ENCODE data around the gene USP32. TPM values are rescaled to one million over a fixed set of nuclear protein-coding genes. Genes with fewer than 3 reads are reported as not detected.
"Not testable (repeated sequence)": the region's sequence is repeated elsewhere in the genome, so short reads cannot be mapped to it uniquely, and the experiment has no call there.

The USP32 gene
- polyA plus RNA-seq, 1 donor (not counting 4 experiments of a cell fraction or from before 2014, with no cell fraction given): 37.6 TPM

- H3K9me3 ChIP-seq (ENCODE audit: control insufficient read depth, low read depth, low read length); H3K4me3 ChIP-seq (ENCODE audit: control insufficient read depth in 2 of 3, extremely low read depth in 1 of 3, insufficient read depth in 2 of 3, low read depth in 1 of 3, low read length in 3 of 3); H2AFZ ChIP-seq (ENCODE audit: control insufficient read depth, low read length); H3K27ac ChIP-seq (ENCODE audit: control insufficient read depth, insufficient read depth, low read length); FAIRE-seq; H3K4me2 ChIP-seq (ENCODE audit: control insufficient read depth, extremely low read depth, insufficient read depth, low read depth, low read length); DNase-seq (ENCODE audit: low read depth, low spot score); H3K9me1 ChIP-seq (ENCODE audit: control insufficient read depth, extremely low read depth, insufficient read depth, low read length); dilution Hi-C loops (cut with MboI; ENCODE audit: extremely low pct_ligation_motif_present, low sequenced_read_pairs); H3K9ac ChIP-seq (ENCODE audit: control insufficient read depth, extremely low read depth, insufficient read depth, low read length); H3K27me3 ChIP-seq (ENCODE audit: control insufficient read depth, extremely low read depth, insufficient read depth, low read length); H3K79me2 ChIP-seq (ENCODE audit: control insufficient read depth, insufficient read depth, low read length); H3K36me3 ChIP-seq (ENCODE audit: control insufficient read depth in 2 of 2, extremely low read depth in 1 of 2, insufficient read depth in 2 of 2, low read length in 2 of 2); H3K4me1 ChIP-seq (ENCODE audit: control insufficient read depth, extremely low read depth, insufficient read depth, low read length); H4K20me1 ChIP-seq (ENCODE audit: control insufficient read depth, extremely low read depth, insufficient read depth, low read length): not testable (repeated sequence)
Measured at GRCh38 chr17:60430561-60430960, 38.6 kb upstream of the USP32 start.

- dilution Hi-C loops (cut with MboI; ENCODE audit: extremely low pct_ligation_motif_present, low sequenced_read_pairs); DNase-seq (ENCODE audit: low read depth, low spot score); H4K20me1 ChIP-seq (ENCODE audit: control insufficient read depth, extremely low read depth, insufficient read depth, low read length); H3K4me2 ChIP-seq (ENCODE audit: control insufficient read depth, extremely low read depth, insufficient read depth, low read depth, low read length); H3K9me1 ChIP-seq (ENCODE audit: control insufficient read depth, extremely low read depth, insufficient read depth, low read length); H3K9ac ChIP-seq (ENCODE audit: control insufficient read depth, extremely low read depth, insufficient read depth, low read length); FAIRE-seq; H3K27ac ChIP-seq (ENCODE audit: control insufficient read depth, insufficient read depth, low read length); H3K79me2 ChIP-seq (ENCODE audit: control insufficient read depth, insufficient read depth, low read length); H3K36me3 ChIP-seq (ENCODE audit: control insufficient read depth in 2 of 2, extremely low read depth in 1 of 2, insufficient read depth in 2 of 2, low read length in 2 of 2); H3K4me1 ChIP-seq (ENCODE audit: control insufficient read depth, extremely low read depth, insufficient read depth, low read length); H3K4me3 ChIP-seq (ENCODE audit: control insufficient read depth in 2 of 3, extremely low read depth in 1 of 3, insufficient read depth in 2 of 3, low read depth in 1 of 3, low read length in 3 of 3); H3K9me3 ChIP-seq (ENCODE audit: control insufficient read depth, low read depth, low read length); H2AFZ ChIP-seq (ENCODE audit: control insufficient read depth, low read length); H3K27me3 ChIP-seq (ENCODE audit: control insufficient read depth, extremely low read depth, insufficient read depth, low read length): not testable (repeated sequence)
Measured at GRCh38 chr17:60428491-60428890, 36.6 kb upstream of the USP32 start.

- FAIRE-seq: no peak
- dilution Hi-C loops (cut with MboI; ENCODE audit: extremely low pct_ligation_motif_present, low sequenced_read_pairs): no loop called here
- Histone ChIP-seq H2AFZ (ENCODE audit: control insufficient read depth, low read length) (no peak overlapping the region), H3K9ac (ENCODE audit: control insufficient read depth, extremely low read depth, insufficient read depth, low read length) (no peak overlapping the region), H4K20me1 (ENCODE audit: control insufficient read depth, extremely low read depth, insufficient read depth, low read length) (no peaks in the 10 kb centered on the region), H3K9me1 (ENCODE audit: control insufficient read depth, extremely low read depth, insufficient read depth, low read length) (no peaks in the 10 kb centered on the region), H3K27me3 (ENCODE audit: control insufficient read depth, extremely low read depth, insufficient read depth, low read length) (peaks cover 8% of the 10 kb centered on the region), H3K4me2 (ENCODE audit: control insufficient read depth, extremely low read depth, insufficient read depth, low read depth, low read length) (no peak overlapping the region), H3K27ac (ENCODE audit: control insufficient read depth, insufficient read depth, low read length) (no peak overlapping the region), H3K4me1 (ENCODE audit: control insufficient read depth, extremely low read depth, insufficient read depth, low read length) (no peaks in the 10 kb centered on the region), H3K79me2 (ENCODE audit: control insufficient read depth, insufficient read depth, low read length) (no peaks in the 10 kb centered on the region), H3K4me3 (ENCODE audit: control insufficient read depth in 2 of 3, extremely low read depth in 1 of 3, insufficient read depth in 2 of 3, low read depth in 1 of 3, low read length in 3 of 3) (no peak overlapping the region), H3K36me3 (ENCODE audit: control insufficient read depth in 2 of 2, extremely low read depth in 1 of 2, insufficient read depth in 2 of 2, low read length in 2 of 2) (no peaks in the 10 kb centered on the region), H3K9me3 (ENCODE audit: control insufficient read depth, low read depth, low read length) (no peaks in the 10 kb centered on the region)
- TF ChIP-seq EZH2 (IDR thresholded peaks at IDR 0.05; ENCODE audit: low read length) (no peak), CTCF (optimal IDR thresholded peaks at IDR 0.05 in 1 of 3, IDR thresholded peaks at IDR 0.05 in 1 of 3, conservative IDR thresholded peaks at IDR 0.05 in 1 of 3; ENCODE audit: extremely low read depth in 1 of 3, insufficient read depth in 2 of 3, low read length in 3 of 3) (no peak)
- no peak for DNase-seq (ENCODE audit: low read depth, low spot score)
Measured at GRCh38 chr17:60426596-60426995, 34.7 kb upstream of the USP32 start.
